ENCODE results near the gene SHANK2. TPM values are rescaled to one million over a fixed set of nuclear protein-coding genes. Genes with fewer than 3 reads are reported as not detected.

The SHANK2 gene
- total and polyA plus RNA-seq, 11 donors, result under 0.01 to 1.5 (median 0.31) TPM; not detected in 5

DNA sequence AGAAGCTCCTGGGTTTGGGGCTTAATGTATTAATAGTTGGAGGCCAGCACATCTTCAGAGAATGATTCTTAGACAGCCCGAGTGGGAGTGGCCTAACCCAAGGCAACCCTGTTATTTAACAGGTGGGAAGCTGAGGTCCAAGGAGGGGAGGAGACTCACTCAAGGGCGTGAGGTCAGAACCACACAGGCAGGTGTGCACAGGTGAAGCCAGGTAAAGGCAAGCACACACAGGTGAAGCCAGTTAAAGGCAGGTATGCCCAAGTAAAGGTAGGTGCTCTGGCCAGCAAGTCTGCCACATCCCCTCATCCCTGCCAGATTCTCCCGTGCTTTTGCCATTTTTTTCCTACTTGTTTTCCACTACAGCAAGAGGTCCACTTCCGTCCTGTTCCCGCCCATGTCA, 2.9 kb upstream of the SHANK2 start:
- Histone ChIP-seq H3K9me3 (peaks cover 0 to 20% (median 9%) of the 10 kb centered on the region in 12 donors), H3K27me3 (peaks cover 17 to 52% (median 45%) of the 10 kb centered on the region in 9 donors), H3K27ac (no peak overlapping the region), H3K4me1 (peaks cover 0 to 27% (median 7%) of the 10 kb centered on the region in 12 donors), H3K4me3 (no peak overlapping the region), H3K36me3 (no peaks in the 10 kb centered on the region)
- intact Hi-C loops (cut with DNase I), result no loop called here
- no peak for DNase-seq
- ATAC-seq, result no peak
- TF ChIP-seq CTCF (IDR thresholded peaks at IDR 0.05) (no peak), POLR2A (IDR thresholded peaks at IDR 0.05) (no peak)
- WGBS, 4 donors, result 64 to 70% (median 67%) methylated on average over 5 of the region's 5 CpGs

DNA sequence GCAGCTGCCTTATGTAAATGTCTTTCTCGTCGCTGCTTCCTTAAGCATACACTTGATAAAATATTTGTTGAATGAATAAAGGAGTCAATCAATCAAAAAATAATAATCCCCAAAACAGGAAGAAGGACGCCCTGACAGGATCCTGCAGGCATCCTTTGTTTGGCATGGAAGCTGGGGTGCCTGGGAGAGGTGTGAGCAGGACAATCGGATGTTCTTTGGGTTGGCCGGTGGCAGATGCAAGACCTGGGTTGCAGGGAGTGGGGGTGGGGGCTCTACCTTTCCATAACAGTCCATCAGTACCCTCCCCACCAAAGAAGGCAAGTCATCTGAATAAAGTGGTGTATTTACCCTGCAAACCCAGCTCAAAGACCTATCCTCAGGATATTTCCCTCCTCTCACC, 1.4 kb upstream of the SHANK2 start:
- Histone ChIP-seq H3K4me3 (no peak overlapping the region), H3K36me3 (no peaks in the 10 kb centered on the region), H3K9me3 (peaks cover 0 to 12% (median 6%) of the 10 kb centered on the region in 12 donors), H3K27me3 (peaks cover 31 to 67% (median 60%) of the 10 kb centered on the region in 9 donors), H3K27ac (no peak overlapping the region), H3K4me1 (peaks cover 0 to 27% (median 7%) of the 10 kb centered on the region in 12 donors)
- WGBS, 4 donors, result 45 to 57% (median 50%) methylated on average over 5 of the region's 5 CpGs
- ATAC-seq (no peak), DNase-seq (no peak)
- TF ChIP-seq POLR2A (IDR thresholded peaks at IDR 0.05), result no peak
- intact Hi-C loops (cut with DNase I), result no loop called here

DNA sequence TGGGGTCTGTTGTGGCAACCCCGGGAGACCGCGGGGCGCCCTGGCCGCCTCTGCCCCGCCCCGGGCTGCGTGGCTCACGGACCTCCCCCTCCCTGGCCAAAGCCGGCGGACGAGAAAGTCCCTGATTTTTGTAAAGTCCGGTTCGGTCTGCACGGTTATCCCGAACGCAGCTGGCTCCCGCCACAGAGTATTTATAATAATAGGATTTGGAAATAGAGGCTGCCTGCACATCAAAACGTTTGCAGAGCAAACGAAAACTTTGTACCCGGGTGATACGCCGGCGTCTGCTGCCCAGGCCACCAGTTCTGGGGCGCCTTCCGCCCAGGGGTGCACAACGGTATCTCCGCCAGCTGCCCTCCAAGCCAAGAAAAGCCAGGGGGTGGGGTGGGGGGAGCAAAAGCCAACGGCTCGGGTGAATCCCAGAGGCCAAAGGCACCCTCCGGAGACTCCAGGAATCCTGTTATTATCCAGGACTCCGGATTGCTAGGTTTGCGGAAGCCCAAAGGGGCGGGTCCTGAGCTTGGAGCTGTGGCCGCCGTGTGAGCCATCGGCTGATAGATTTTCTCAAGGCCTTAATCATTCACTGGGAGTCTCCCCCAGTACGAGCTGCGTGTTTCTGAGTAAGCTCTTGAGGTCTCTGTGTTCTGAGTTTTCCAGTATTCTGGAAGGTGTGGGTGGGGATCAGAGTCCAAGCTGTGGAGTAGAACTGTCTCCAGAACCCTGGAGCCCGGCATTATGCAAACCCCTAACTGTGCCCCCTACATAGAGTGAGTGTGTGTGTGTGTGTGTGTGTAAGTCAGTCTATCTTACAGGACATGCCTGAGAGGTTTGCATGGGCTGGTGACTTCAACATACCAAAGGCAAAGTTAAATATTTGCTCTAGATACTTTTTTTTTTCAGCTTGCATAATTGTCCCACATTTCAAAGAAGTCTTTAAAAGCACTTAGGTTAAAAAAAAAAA, 673 bp upstream of the SHANK2 start:
- no peak overlapping the region for H3K27ac ChIP-seq

GRCh38 chr11:71251761-71252268, 562 bp downstream of the SHANK2 start:
- H3K27me3 ChIP-seq, result peaks cover 39 to 84% (median 71%) of the 10 kb centered on the region in 9 donors
- TF ChIP-seq POLR2A (IDR thresholded peaks at IDR 0.05) (no peak), CTCF (IDR thresholded peaks at IDR 0.05) (peak in 9 of 12 donors; percentile 8 to 44 (median 28))
- H3K9me3 ChIP-seq, result no peaks in the 10 kb centered on the region
- intact Hi-C loops (cut with DNase I), result no loop called here
- DNase-seq (no peak), ATAC-seq (no peak)
- H3K4me3 ChIP-seq, result peak overlapping the region; percentile 4 to 55 (median 32)
- H3K27ac ChIP-seq, result no peak overlapping the region
- H3K36me3 ChIP-seq, result no peaks in the 10 kb centered on the region
- peaks cover 0 to 32% (median 7%) of the 10 kb centered on the region in 12 donors for H3K4me1 ChIP-seq
- WGBS, 4 donors, result 0 to 2% (median 1%) methylated on average over 18 to 59 of the region's 59 CpGs

More for the DNA sequence above, 673 bp upstream of the SHANK2 start:
- TF ChIP-seq CTCF (IDR thresholded peaks at IDR 0.05) (no peak), POLR2A (IDR thresholded peaks at IDR 0.05) (no peak)
- Histone ChIP-seq H3K4me3 (peak overlapping the region in 10 of 12 donors; percentile 26 to 55 (median 36)), H3K9me3 (peaks cover 0 to 9% (median 2%) of the 10 kb centered on the region in 12 donors), H3K4me1 (peaks cover 0 to 27% (median 7%) of the 10 kb centered on the region in 12 donors), H3K27me3 (peaks cover 38 to 75% (median 68%) of the 10 kb centered on the region in 9 donors), H3K36me3 (no peaks in the 10 kb centered on the region)
- intact Hi-C loops (cut with DNase I), result no loop called here
- 3 to 9% (median 4%) methylated on average over 19 to 40 of the region's 40 CpGs for WGBS, 4 donors
- DNase-seq, result no peak
- ATAC-seq, result peak in 1 of 4 donors; percentile 29
